SK-N-SH (cell line): ENCODE measurements around the gene ZNF865. TPM values are rescaled to one million over a fixed set of nuclear protein-coding genes. Genes with fewer than 3 reads are reported as not detected.

Experiments
- CTCF ChIA-PET: fragments of 300-600, 350-600 bp; formaldehyde crosslinking; extraction: SDS; loops from one replicate; lab custom pipeline; 2021; lab: Yijun Ruan, JAX
- POLR2A ChIA-PET: fragments of 350-600 bp; sonication (Branson Sonifier 250); formaldehyde crosslinking; extraction: SDS; loops from one replicate; lab custom pipeline; 2020; ENCODE audit warnings: antibody characterized with exemption, inconsistent platforms; lab: Yijun Ruan, JAX
- DNase-seq: peaks from one replicate; pipeline ENCODE4 v3.0.0; 2012
- H2AFZ ChIP-seq: fragments of 200-600 bp; sonication (generic); 2 replicates; pipeline ENCODE4 v1.8.1; 2016; ENCODE audit warnings: antibody characterized with exemption, mild to moderate bottlenecking, low read depth
- H3F3A ChIP-seq: fragments of 200-600 bp; sonication (generic); replicated peaks from 2 replicates; pipeline ENCODE3; 2016; ENCODE audit warnings: antibody characterized with exemption, mild to moderate bottlenecking; ENCODE audit not compliant: insufficient read depth
- H3K27ac ChIP-seq, 2 experiments: fragments of 200-500 bp in 1 of 2; fragments of 200-600 bp in 1 of 2; sonication (Bioruptor generic) in 1 of 2; sonication (generic), shearing (Covaris generic) in 1 of 2; 2 replicates each; pipeline versions ENCODE4 v1.5.1 to v1.6.1; 2014 to 2016; ENCODE audit warnings: low read depth in 2 of 2, inconsistent platforms in 1 of 2, low read length in 1 of 2, mild to moderate bottlenecking in 1 of 2, mixed read lengths in 1 of 2
- H3K27me3 ChIP-seq: fragments of 200-600 bp; sonication (generic), shearing (Covaris generic); 2 replicates; pipeline ENCODE4 v1.6.1; 2016; ENCODE audit warnings: mixed run types; ENCODE audit not compliant: insufficient read depth
- H3K36me3 ChIP-seq, 2 experiments: fragments of 200-500 bp in 1 of 2; fragments of 200-600 bp in 1 of 2; sonication (Bioruptor generic) in 1 of 2; sonication (generic) in 1 of 2; replicated peaks in 1 of 2; 2 replicates each; pipeline versions ENCODE3 to v1.5.1; 2014 to 2016; ENCODE audit warnings: low read length in 1 of 2, mild to moderate bottlenecking in 1 of 2; ENCODE audit not compliant: insufficient read depth in 2 of 2, control insufficient read depth in 1 of 2
- H3K4me1 ChIP-seq, 2 experiments: fragments of 200-500 bp in 1 of 2; fragments of 200-600 bp in 1 of 2; sonication (Bioruptor generic) in 1 of 2; sonication (generic), shearing (Covaris generic) in 1 of 2; 2 replicates each; pipeline versions ENCODE4 v1.5.1 to v1.6.1; 2014 to 2016; ENCODE audit warnings: low read depth in 1 of 2, low read length in 1 of 2, mixed run types in 1 of 2; ENCODE audit not compliant: insufficient read depth in 2 of 2, control insufficient read depth in 1 of 2
- H3K4me2 ChIP-seq: fragments of 200-600 bp; sonication (generic), shearing (Covaris generic); 2 replicates; pipeline ENCODE4 v1.6.1; 2017; ENCODE audit warnings: mixed run types
- H3K4me3 ChIP-seq, 2 experiments: fragments of 200-500 bp in 1 of 2; fragments of 200-600 bp in 1 of 2; sonication (Bioruptor generic) in 1 of 2; sonication (generic), shearing (Covaris generic) in 1 of 2; 2 replicates each; pipeline versions ENCODE4 v1.5.1 to v1.8.1; 2014 to 2016; ENCODE audit warnings: low read depth in 2 of 2, inconsistent platforms in 1 of 2, low read length in 1 of 2, mild to moderate bottlenecking in 1 of 2, mixed read lengths in 1 of 2, moderate library complexity in 1 of 2
- H3K79me2 ChIP-seq: fragments of 200-600 bp; sonication (generic); 2 replicates; pipeline ENCODE4 v1.8.1; 2017; ENCODE audit warnings: mild to moderate bottlenecking; ENCODE audit not compliant: insufficient read depth
- H3K9ac ChIP-seq: fragments of 200-600 bp; sonication (generic); 2 replicates; pipeline ENCODE4 v1.6.1; 2017; ENCODE audit warnings: mixed run types
- H3K9me2 ChIP-seq: fragments of 200-600 bp; sonication (generic); 2 replicates; pipeline ENCODE4 v1.6.1; 2017; ENCODE audit warnings: mixed run types
- H3K9me3 ChIP-seq: fragments of 200-600 bp; sonication (generic); 2 replicates; pipeline ENCODE4 v1.6.1; 2017; ENCODE audit warnings: mixed run types, mild to moderate bottlenecking, moderate library complexity
- H4K20me1 ChIP-seq: fragments of 200-600 bp; sonication (generic); 2 replicates; pipeline ENCODE4 v1.6.1; 2017; ENCODE audit warnings: mild to moderate bottlenecking, mixed run types; ENCODE audit not compliant: insufficient read depth
- FOSL2 ChIP-seq: IDR thresholded peaks from 2 replicates; pipeline ENCODE4 v1.4.0; 2012; ENCODE audit warnings: low read depth, mild to moderate bottlenecking, moderate library complexity, borderline replicate concordance
- FOXJ3 ChIP-seq: sonication (generic); formaldehyde crosslinking; IDR thresholded peaks from 2 replicates; pipeline ENCODE4 v1.5.1; 2020; ENCODE audit warnings: mild to moderate bottlenecking, missing genetic modification reagents
- FOXM1 ChIP-seq: IDR thresholded peaks from 2 replicates; pipeline ENCODE4 v1.4.0; 2012; ENCODE audit warnings: low read depth, mild to moderate bottlenecking
- MXI1 ChIP-seq: IDR thresholded peaks from 2 replicates; pipeline ENCODE4 v1.6.1; 2012; ENCODE audit warnings: mild to moderate bottlenecking, low read depth, low read length, improper control_type of control experiment
- NRF1 ChIP-seq: IDR thresholded peaks from 2 replicates; pipeline ENCODE4 v1.6.1; 2012; ENCODE audit warnings: low read depth, mild to moderate bottlenecking, low read length
- RCOR1 ChIP-seq: fragments of 150-350 bp; IDR thresholded peaks from 2 replicates; pipeline ENCODE4 v1.6.1; 2017; ENCODE audit warnings: antibody characterized with exemption, low read length
- TCF12 ChIP-seq: IDR thresholded peaks from 2 replicates; pipeline ENCODE4 v1.4.0; 2012
- WGBS: methylation state at CpG from one replicate; pipeline ENCODE4 v1.1.6; 2017; ENCODE audit warnings: low lambda C conversion rate; 5-methylcytosine and 5-hydroxymethylcytosine counted together
- polyA plus RNA-seq, 3 experiments: library from polyadenylated mRNA; depleted of rRNA; stranded (reverse); fragments of >200 nt; gene quantifications; 2 replicates each; pipeline ENCODE4 v1.2.3, GENCODE V29; 2012
- TF ChIP-seq, protein P1 (sequence below): IDR thresholded peaks from 2 replicates; pipeline ENCODE4; 2012
- TF ChIP-seq, protein P2 (sequence below): fragments of 200-600 bp; sonication (generic); IDR thresholded peaks from 2 replicates; pipeline ENCODE4 v1.6.1; 2017; ENCODE audit warnings: antibody characterized with exemption, mild to moderate bottlenecking, moderate library complexity
- TF ChIP-seq, protein P3 (sequence below): fragments of 150-350 bp; IDR thresholded peaks from 2 replicates; pipeline ENCODE4 v1.6.1; 2017; ENCODE audit warnings: antibody characterized with exemption, low read length, low read depth, borderline replicate concordance
- TF ChIP-seq, protein P4 (sequence below): IDR thresholded peaks from 2 replicates; pipeline ENCODE4 v1.4.0; 2012; ENCODE audit warnings: low read depth, borderline replicate concordance
- TF ChIP-seq, protein P5 (sequence below): IDR thresholded peaks from 2 replicates; pipeline ENCODE4 v1.6.1; 2012; ENCODE audit warnings: mild to moderate bottlenecking, low read depth, low read length, moderate library complexity
- TF ChIP-seq, protein P6 (sequence below): fragments of 150-350 bp; IDR thresholded peaks from 2 replicates; pipeline ENCODE4 v1.6.1; 2016; ENCODE audit warnings: mild to moderate bottlenecking, low read depth, low read length

Gene ZNF865
- polyA plus RNA-seq, 1 of the 3 experiments (the other 2 are of a cell fraction): 5.0 TPM

DNA sequence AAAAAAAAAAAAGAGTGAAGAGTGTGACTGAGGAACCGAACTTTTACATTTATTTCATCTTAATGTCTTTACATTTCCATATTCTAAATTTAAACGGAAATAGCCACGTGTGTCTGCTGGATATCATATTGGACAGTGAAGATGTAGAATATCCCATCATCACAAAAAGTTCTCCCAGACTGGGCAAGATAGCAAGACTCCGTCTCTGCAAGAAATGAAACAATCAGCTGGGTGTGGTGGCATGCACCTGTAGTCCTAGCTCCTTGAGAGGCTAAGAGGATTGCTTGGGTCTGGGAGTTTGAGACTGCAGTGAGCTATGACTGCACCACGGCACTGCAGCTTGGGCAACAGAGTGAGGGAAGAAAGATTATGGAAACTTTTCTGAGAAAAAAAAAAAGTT is 28.7 kb upstream of the ZNF865 start:
- no peak overlapping the region for H3K27ac ChIP-seq
- H3K4me1 ChIP-seq: peaks cover 0 to 11% of the 10 kb centered on the region in 2 experiments; a peak in 1 of 4 replicates
- POLR2A ChIA-PET: interaction anchor here (0.6 to 0.7 kb wide), 2 partner anchors 23 to 69 kb away, joined by 4 read pairs; partner anchors contain the start of gene ZNF524
- DNase-seq: no peak
- TF ChIP-seq, protein P1, sequence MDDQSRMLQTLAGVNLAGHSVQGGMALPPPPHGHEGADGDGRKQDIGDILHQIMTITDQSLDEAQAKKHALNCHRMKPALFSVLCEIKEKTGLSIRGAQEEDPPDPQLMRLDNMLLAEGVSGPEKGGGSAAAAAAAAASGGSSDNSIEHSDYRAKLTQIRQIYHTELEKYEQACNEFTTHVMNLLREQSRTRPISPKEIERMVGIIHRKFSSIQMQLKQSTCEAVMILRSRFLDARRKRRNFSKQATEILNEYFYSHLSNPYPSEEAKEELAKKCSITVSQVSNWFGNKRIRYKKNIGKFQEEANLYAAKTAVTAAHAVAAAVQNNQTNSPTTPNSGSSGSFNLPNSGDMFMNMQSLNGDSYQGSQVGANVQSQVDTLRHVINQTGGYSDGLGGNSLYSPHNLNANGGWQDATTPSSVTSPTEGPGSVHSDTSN: no peak
- TF ChIP-seq, protein P2, sequence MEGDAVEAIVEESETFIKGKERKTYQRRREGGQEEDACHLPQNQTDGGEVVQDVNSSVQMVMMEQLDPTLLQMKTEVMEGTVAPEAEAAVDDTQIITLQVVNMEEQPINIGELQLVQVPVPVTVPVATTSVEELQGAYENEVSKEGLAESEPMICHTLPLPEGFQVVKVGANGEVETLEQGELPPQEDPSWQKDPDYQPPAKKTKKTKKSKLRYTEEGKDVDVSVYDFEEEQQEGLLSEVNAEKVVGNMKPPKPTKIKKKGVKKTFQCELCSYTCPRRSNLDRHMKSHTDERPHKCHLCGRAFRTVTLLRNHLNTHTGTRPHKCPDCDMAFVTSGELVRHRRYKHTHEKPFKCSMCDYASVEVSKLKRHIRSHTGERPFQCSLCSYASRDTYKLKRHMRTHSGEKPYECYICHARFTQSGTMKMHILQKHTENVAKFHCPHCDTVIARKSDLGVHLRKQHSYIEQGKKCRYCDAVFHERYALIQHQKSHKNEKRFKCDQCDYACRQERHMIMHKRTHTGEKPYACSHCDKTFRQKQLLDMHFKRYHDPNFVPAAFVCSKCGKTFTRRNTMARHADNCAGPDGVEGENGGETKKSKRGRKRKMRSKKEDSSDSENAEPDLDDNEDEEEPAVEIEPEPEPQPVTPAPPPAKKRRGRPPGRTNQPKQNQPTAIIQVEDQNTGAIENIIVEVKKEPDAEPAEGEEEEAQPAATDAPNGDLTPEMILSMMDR: no peak
- no peak for TF ChIP-seq FOSL2
- TF ChIP-seq, protein P3, sequence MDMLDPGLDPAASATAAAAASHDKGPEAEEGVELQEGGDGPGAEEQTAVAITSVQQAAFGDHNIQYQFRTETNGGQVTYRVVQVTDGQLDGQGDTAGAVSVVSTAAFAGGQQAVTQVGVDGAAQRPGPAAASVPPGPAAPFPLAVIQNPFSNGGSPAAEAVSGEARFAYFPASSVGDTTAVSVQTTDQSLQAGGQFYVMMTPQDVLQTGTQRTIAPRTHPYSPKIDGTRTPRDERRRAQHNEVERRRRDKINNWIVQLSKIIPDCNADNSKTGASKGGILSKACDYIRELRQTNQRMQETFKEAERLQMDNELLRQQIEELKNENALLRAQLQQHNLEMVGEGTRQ: no peak
- no peak overlapping the region for H3K4me3 ChIP-seq
- no peaks in the 10 kb centered on the region for H3F3A ChIP-seq
- 92% methylated on average over 5 of the region's 5 CpGs for WGBS
- H4K20me1 ChIP-seq: no peaks in the 10 kb centered on the region
- CTCF ChIA-PET: interaction anchor here (0.9 kb wide), 1 partner anchor 109 kb away, joined by 3 read pairs; no protein-coding TSS in a partner anchor
- no peak overlapping the region for H3K9ac ChIP-seq
- peaks cover 0 to 10% of the 10 kb centered on the region in 2 experiments for H3K36me3 ChIP-seq
- H3K27me3 ChIP-seq: no peaks in the 10 kb centered on the region
- H3K79me2 ChIP-seq: peaks cover 20% of the 10 kb centered on the region
- no peak overlapping the region for H3K4me2 ChIP-seq
- H3K9me2 ChIP-seq: no peaks in the 10 kb centered on the region
- no peaks in the 10 kb centered on the region for H3K9me3 ChIP-seq
- no peak overlapping the region for H2AFZ ChIP-seq

DNA sequence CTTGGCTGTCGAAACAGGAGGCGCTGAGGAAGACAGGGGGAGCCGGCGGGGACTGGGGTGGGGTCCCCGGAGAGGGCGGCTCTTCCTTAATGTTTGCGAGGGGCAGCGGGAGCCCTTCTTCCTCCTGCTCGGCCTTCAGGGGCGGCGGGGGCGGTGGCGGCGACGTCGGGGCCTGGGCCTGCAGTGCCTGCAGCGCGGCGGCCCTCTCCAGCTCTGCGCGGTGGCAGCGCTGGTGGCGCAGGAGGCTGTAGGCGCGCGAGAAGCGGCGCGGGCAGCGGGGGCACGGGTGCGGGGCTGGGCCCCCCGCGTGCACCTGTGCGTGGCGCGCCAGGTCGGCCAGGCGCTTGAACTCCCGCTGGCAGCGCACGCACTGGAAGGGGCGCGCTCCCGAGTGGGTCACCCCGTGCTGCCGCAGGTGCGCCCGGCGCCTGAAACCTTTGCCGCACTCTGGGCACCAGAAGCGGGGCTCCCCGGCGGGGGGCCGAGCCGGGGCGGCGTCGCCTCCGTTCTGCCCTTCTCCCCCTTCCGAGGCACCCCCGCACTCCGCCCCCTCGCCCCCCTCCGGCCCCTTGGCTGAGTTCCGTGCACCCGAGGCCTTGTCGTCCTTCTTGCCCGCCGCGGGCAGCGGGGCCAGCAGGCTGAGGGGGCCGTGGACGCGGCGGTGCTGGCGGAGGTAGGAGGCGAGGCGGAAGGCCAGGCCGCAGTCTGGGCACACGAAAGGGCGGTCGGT is 27.3 kb upstream of the ZNF865 start:
- CTCF ChIA-PET: no interaction called here
- H3K27me3 ChIP-seq: no peaks in the 10 kb centered on the region
- H3K79me2 ChIP-seq: peaks cover 20% of the 10 kb centered on the region
- TF ChIP-seq, protein P4, sequence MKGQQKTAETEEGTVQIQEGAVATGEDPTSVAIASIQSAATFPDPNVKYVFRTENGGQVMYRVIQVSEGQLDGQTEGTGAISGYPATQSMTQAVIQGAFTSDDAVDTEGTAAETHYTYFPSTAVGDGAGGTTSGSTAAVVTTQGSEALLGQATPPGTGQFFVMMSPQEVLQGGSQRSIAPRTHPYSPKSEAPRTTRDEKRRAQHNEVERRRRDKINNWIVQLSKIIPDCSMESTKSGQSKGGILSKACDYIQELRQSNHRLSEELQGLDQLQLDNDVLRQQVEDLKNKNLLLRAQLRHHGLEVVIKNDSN: no peak
- TF ChIP-seq, protein P5, sequence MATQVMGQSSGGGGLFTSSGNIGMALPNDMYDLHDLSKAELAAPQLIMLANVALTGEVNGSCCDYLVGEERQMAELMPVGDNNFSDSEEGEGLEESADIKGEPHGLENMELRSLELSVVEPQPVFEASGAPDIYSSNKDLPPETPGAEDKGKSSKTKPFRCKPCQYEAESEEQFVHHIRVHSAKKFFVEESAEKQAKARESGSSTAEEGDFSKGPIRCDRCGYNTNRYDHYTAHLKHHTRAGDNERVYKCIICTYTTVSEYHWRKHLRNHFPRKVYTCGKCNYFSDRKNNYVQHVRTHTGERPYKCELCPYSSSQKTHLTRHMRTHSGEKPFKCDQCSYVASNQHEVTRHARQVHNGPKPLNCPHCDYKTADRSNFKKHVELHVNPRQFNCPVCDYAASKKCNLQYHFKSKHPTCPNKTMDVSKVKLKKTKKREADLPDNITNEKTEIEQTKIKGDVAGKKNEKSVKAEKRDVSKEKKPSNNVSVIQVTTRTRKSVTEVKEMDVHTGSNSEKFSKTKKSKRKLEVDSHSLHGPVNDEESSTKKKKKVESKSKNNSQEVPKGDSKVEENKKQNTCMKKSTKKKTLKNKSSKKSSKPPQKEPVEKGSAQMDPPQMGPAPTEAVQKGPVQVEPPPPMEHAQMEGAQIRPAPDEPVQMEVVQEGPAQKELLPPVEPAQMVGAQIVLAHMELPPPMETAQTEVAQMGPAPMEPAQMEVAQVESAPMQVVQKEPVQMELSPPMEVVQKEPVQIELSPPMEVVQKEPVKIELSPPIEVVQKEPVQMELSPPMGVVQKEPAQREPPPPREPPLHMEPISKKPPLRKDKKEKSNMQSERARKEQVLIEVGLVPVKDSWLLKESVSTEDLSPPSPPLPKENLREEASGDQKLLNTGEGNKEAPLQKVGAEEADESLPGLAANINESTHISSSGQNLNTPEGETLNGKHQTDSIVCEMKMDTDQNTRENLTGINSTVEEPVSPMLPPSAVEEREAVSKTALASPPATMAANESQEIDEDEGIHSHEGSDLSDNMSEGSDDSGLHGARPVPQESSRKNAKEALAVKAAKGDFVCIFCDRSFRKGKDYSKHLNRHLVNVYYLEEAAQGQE: no peak
- TF ChIP-seq, protein P6, sequence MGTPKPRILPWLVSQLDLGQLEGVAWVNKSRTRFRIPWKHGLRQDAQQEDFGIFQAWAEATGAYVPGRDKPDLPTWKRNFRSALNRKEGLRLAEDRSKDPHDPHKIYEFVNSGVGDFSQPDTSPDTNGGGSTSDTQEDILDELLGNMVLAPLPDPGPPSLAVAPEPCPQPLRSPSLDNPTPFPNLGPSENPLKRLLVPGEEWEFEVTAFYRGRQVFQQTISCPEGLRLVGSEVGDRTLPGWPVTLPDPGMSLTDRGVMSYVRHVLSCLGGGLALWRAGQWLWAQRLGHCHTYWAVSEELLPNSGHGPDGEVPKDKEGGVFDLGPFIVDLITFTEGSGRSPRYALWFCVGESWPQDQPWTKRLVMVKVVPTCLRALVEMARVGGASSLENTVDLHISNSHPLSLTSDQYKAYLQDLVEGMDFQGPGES: no peak
- TF ChIP-seq MXI1: no peak
- no peak for TF ChIP-seq TCF12
- no peak for TF ChIP-seq FOXM1
- TF ChIP-seq, protein P3: no peak
- TF ChIP-seq RCOR1: no peak
- no peak for TF ChIP-seq FOXJ3 (CRISPR knock-in tag)
- no peak for TF ChIP-seq NRF1

More for the DNA sequence above, 27.3 kb upstream of the ZNF865 start:
- Histone ChIP-seq H3K36me3 (peaks cover 0 to 10% of the 10 kb centered on the region in 2 experiments), H3K9me3 (no peaks in the 10 kb centered on the region), H3K27ac (no peak overlapping the region), H3K9ac (no peak overlapping the region), H3F3A (no peaks in the 10 kb centered on the region), H3K9me2 (no peaks in the 10 kb centered on the region), H2AFZ (no peak overlapping the region), H4K20me1 (no peaks in the 10 kb centered on the region), H3K4me3 (no peak overlapping the region), H3K4me1 (peaks cover 0 to 11% of the 10 kb centered on the region in 2 experiments; a peak in 1 of 4 replicates), H3K4me2 (no peak overlapping the region)
- DNase-seq: no peak
- 97% methylated on average over 42 of the region's 83 CpGs for WGBS
- POLR2A ChIA-PET: no interaction called here
